ENCODE results near the gene CXCL8. TPM values are rescaled to one million over a fixed set of nuclear protein-coding genes. Genes with fewer than 3 reads are reported as not detected.

Gene CXCL8
- total RNA-seq, 4 donors from 2014 or later: 0.55 to 1.1 TPM; not detected in 2

DNA sequence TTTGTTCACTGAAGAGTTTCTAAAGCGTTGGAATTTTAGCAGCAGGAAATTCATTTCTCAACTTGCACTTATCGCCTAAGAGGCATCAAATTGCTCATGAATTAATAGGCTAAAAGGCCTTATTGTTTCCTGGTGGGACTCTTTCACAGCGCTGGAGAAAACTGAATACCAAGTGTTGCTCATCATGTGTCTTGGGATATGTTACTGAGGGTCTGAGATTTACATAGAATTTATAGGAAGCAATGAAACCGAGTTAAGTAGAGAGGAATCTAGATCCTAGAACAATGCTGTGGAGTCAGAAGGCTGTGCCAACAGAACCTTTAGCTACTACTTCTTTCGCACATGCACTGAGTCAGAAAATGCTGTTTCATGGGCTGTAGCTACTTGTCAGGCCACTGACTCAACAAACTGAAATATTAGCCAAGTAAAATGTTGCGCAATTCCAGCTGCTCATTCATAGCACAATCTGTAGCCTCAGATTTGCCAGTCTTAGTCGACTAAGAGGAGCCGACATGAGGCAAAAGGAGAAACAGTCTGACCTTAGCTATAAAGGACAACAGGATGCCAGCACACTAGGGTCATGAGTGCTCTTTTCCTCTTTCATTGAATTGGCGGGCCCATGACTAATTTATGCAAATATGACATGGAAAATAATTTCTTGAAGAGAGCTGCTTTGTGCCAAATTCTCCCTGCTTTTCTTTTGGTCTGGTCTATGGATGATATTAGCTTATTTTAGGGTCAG lies 35.9 kb upstream of the CXCL8 start:
- in situ Hi-C loops (cut with MboI; ENCODE audit: low pct_ligation_motif_present in 1 of 4, low pct_unique_long_range_greater_than_20kb in 1 of 4, low sequenced_read_pairs in 3 of 4): no loop called here
- intact Hi-C loops (cut with DNase I; ENCODE audit: low total_unique reads): no loop called here

DNA sequence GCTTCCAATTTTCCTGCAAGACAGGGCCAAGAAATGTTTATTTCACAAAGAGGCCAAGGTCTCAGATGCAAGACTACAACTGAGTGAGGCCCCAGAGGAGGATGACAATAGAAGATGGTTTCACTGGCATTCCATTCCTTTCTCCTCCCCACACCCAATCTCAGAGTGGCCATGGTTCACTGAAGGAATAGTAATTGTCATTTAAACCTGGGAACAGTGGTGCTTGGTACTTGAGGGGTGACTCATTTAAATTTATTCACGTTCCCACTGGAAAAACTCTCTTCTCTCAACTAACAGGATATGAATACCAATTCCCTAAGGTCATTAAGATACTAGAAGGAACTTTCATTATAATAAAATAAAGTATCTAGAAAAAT lies 35.3 kb upstream of the CXCL8 start:
- Histone ChIP-seq H3K4me3 (no peak overlapping the region), H3K9me3 (no peaks in the 10 kb centered on the region), H3K27ac (peak overlapping the region; percentile 30 to 54 (median 42)), H3K36me3 (no peaks in the 10 kb centered on the region), H3K4me1 (peaks cover 0 to 15% (median 8%) of the 10 kb centered on the region in 4 donors), H3K27me3 (no peaks in the 10 kb centered on the region)
- no peak for TF ChIP-seq EP300 (IDR thresholded peaks at IDR 0.05; ENCODE audit: low read depth)
- in situ Hi-C loops (cut with MboI; ENCODE audit: low pct_ligation_motif_present in 1 of 4, low pct_unique_long_range_greater_than_20kb in 1 of 4, low sequenced_read_pairs in 3 of 4): no loop called here
- 49 to 57% methylated on average over 1 of the region's 1 CpG for WGBS, 2 donors (ENCODE audit: low coverage in 1 of 2)
- DNase-seq: no peak
- intact Hi-C loops (cut with DNase I; ENCODE audit: low total_unique reads): no loop called here

More for the DNA sequence above, 35.9 kb upstream of the CXCL8 start:
- peaks cover 0 to 15% (median 8%) of the 10 kb centered on the region in 4 donors for H3K4me1 ChIP-seq
- no peaks in the 10 kb centered on the region for H3K27me3 ChIP-seq
- peak; percentile 27 for DNase-seq
- H3K9me3 ChIP-seq: no peaks in the 10 kb centered on the region
- H3K36me3 ChIP-seq: no peaks in the 10 kb centered on the region
- TF ChIP-seq POLR2AphosphoS5 (IDR thresholded peaks at IDR 0.05): peak; percentile 48 to 73 (median 68)
- no peak for TF ChIP-seq EP300 (IDR thresholded peaks at IDR 0.05; ENCODE audit: low read depth)
- TF ChIP-seq, protein P1, sequence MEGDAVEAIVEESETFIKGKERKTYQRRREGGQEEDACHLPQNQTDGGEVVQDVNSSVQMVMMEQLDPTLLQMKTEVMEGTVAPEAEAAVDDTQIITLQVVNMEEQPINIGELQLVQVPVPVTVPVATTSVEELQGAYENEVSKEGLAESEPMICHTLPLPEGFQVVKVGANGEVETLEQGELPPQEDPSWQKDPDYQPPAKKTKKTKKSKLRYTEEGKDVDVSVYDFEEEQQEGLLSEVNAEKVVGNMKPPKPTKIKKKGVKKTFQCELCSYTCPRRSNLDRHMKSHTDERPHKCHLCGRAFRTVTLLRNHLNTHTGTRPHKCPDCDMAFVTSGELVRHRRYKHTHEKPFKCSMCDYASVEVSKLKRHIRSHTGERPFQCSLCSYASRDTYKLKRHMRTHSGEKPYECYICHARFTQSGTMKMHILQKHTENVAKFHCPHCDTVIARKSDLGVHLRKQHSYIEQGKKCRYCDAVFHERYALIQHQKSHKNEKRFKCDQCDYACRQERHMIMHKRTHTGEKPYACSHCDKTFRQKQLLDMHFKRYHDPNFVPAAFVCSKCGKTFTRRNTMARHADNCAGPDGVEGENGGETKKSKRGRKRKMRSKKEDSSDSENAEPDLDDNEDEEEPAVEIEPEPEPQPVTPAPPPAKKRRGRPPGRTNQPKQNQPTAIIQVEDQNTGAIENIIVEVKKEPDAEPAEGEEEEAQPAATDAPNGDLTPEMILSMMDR (IDR thresholded peaks at IDR 0.05): no peak
- TF ChIP-seq POLR2A (IDR thresholded peaks at IDR 0.05): no peak
- WGBS, 2 donors (ENCODE audit: low coverage in 1 of 2): 55 to 83% methylated on average over 3 to 9 of the region's 9 CpGs
- no peak overlapping the region for H3K4me3 ChIP-seq
- H3K27ac ChIP-seq: peak overlapping the region; percentile 30 to 54 (median 42)

DNA sequence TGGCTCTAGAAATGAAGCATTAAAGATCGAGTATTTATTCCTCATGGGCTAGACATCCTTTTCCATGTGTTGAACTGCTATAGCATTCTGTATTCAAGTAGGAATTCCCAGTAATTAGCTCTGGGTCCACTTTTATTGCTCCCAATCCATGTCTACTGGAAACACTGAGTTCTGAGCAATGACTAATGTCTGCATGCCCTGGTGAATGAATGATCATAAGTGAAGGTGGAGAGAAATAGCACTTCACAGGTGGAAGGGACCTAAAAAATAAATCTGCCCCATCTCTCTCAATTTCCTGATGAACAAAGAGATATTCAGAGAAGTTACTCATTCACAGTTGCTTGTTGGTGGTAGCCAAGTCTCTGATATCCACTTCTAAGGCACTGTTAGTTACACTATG lies 34.6 kb upstream of the CXCL8 start:
- Histone ChIP-seq H3K27ac (no peak overlapping the region), H3K4me3 (no peak overlapping the region), H3K36me3 (no peaks in the 10 kb centered on the region), H3K27me3 (no peaks in the 10 kb centered on the region), H3K4me1 (peaks cover 0 to 15% (median 8%) of the 10 kb centered on the region in 4 donors), H3K9me3 (no peaks in the 10 kb centered on the region)
- WGBS, 2 donors (ENCODE audit: low coverage in 1 of 2): 83% methylated on average over 1 of the region's 1 CpG; no CpG with 5 or more reads in 1 of the 2 donors
- TF ChIP-seq POLR2AphosphoS5 (IDR thresholded peaks at IDR 0.05) (no peak), EP300 (IDR thresholded peaks at IDR 0.05; ENCODE audit: low read depth) (no peak), POLR2A (IDR thresholded peaks at IDR 0.05) (no peak)
- TF ChIP-seq, protein P1 (IDR thresholded peaks at IDR 0.05): no peak
- intact Hi-C loops (cut with DNase I; ENCODE audit: low total_unique reads) (no loop called here), in situ Hi-C loops (cut with MboI; ENCODE audit: low pct_ligation_motif_present in 1 of 4, low pct_unique_long_range_greater_than_20kb in 1 of 4, low sequenced_read_pairs in 3 of 4) (no loop called here)
- DNase-seq: no peak

DNA sequence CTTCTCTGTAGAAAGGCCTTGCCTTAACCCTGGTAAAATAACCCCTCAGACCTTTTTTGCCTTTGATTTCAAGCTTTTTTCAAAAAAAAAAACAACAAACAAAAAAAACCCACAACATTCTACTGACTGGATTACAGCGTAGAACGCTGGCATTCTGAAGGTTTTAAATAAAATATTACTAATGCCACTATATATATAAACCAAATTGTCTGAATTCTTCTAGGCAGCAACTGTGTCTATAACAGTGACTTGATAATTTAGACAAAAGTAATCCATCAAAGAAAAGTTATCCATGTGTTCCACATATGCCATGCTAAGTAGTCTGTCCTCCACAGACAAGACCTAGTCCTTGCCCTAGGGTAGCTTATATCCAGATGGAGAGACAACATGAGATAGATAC lies 33.6 kb upstream of the CXCL8 start:
- DNase-seq: no peak
- Histone ChIP-seq H3K27ac (no peak overlapping the region), H3K4me1 (peaks cover 0 to 15% (median 8%) of the 10 kb centered on the region in 4 donors), H3K4me3 (no peak overlapping the region), H3K27me3 (no peaks in the 10 kb centered on the region), H3K9me3 (no peaks in the 10 kb centered on the region), H3K36me3 (no peaks in the 10 kb centered on the region)
- 92 to 99% methylated on average over 2 of the region's 2 CpGs for WGBS, 2 donors (ENCODE audit: low coverage in 1 of 2)
- intact Hi-C loops (cut with DNase I; ENCODE audit: low total_unique reads) (no loop called here), in situ Hi-C loops (cut with MboI; ENCODE audit: low pct_ligation_motif_present in 1 of 4, low pct_unique_long_range_greater_than_20kb in 1 of 4, low sequenced_read_pairs in 3 of 4) (no loop called here)
- no peak for TF ChIP-seq POLR2AphosphoS5 (IDR thresholded peaks at IDR 0.05)
- TF ChIP-seq, protein P1 (IDR thresholded peaks at IDR 0.05): no peak
- TF ChIP-seq EP300 (IDR thresholded peaks at IDR 0.05; ENCODE audit: low read depth): no peak
- TF ChIP-seq POLR2A (IDR thresholded peaks at IDR 0.05): no peak

Data from transverse colon (tissue), 4 donors.